ENCODE measurements around the gene TRERF1. TPM values are rescaled to one million over a fixed set of nuclear protein-coding genes. Genes with fewer than 3 reads are reported as not detected.

The TRERF1 gene
- total and polyA plus RNA-seq, 7 donors: 0.21 to 0.99 (median 0.44) TPM

GRCh38 chr6:42322676-42323075, 129.1 kb downstream of the TRERF1 start:
- 40 to 57% (median 55%) methylated on average over 2 of the region's 2 CpGs for WGBS, 3 donors

GRCh38 chr6:42321976-42322375, 129.8 kb downstream of the TRERF1 start:
- DNase-seq (no peak), ATAC-seq (no peak)
- 86 to 91% (median 87%) methylated on average over 2 of the region's 2 CpGs for WGBS, 3 donors
- Histone ChIP-seq H3K9me3 (peaks cover 5% of the 10 kb centered on the region), H3K4me3 (no peak overlapping the region), H3K36me3 (ENCODE audit: insufficient read depth in 1 of 2, low read depth in 1 of 2) (no peaks in the 10 kb centered on the region), H3K4me1 (no peaks in the 10 kb centered on the region), H3K27ac (no peak overlapping the region), H3K27me3 (ENCODE audit: insufficient read depth in 3 of 3, low read length in 2 of 3) (no peaks in the 10 kb centered on the region)
- intact Hi-C loops (cut with DNase I): no loop called here
- no peak for TF ChIP-seq CTCF (IDR thresholded peaks at IDR 0.05)

More at GRCh38 chr6:42322676-42323075, 129.1 kb downstream of the TRERF1 start:
- no peak overlapping the region for H3K27ac ChIP-seq
- intact Hi-C loops (cut with DNase I): no loop called here
- DNase-seq (no peak), ATAC-seq (no peak)
- H3K4me3 ChIP-seq: no peak overlapping the region
- no peaks in the 10 kb centered on the region for H3K27me3 ChIP-seq (ENCODE audit: insufficient read depth in 3 of 3, low read length in 2 of 3)
- peaks cover 5% of the 10 kb centered on the region for H3K9me3 ChIP-seq
- no peaks in the 10 kb centered on the region for H3K36me3 ChIP-seq (ENCODE audit: insufficient read depth in 1 of 2, low read depth in 1 of 2)
- H3K4me1 ChIP-seq: no peaks in the 10 kb centered on the region
- TF ChIP-seq CTCF (IDR thresholded peaks at IDR 0.05): no peak

GRCh38 chr6:42320762-42321161, 131.0 kb downstream of the TRERF1 start:
- no peaks in the 10 kb centered on the region for H3K4me1 ChIP-seq
- H3K4me3 ChIP-seq: no peak overlapping the region
- DNase-seq (no peak), ATAC-seq (no peak)
- 87 to 92% (median 89%) methylated on average over 5 of the region's 5 CpGs for WGBS, 3 donors
- intact Hi-C loops (cut with DNase I): no loop called here
- no peaks in the 10 kb centered on the region for H3K36me3 ChIP-seq (ENCODE audit: insufficient read depth in 1 of 2, low read depth in 1 of 2)
- TF ChIP-seq CTCF (IDR thresholded peaks at IDR 0.05): no peak
- no peak overlapping the region for H3K27ac ChIP-seq
- peaks cover 5% of the 10 kb centered on the region for H3K9me3 ChIP-seq
- H3K27me3 ChIP-seq (ENCODE audit: insufficient read depth in 3 of 3, low read length in 2 of 3): no peaks in the 10 kb centered on the region

- 86 to 92% (median 90%) methylated on average over 2 of the region's 2 CpGs for WGBS, 3 donors
- Histone ChIP-seq H3K4me1 (no peaks in the 10 kb centered on the region), H3K36me3 (ENCODE audit: insufficient read depth in 1 of 2, low read depth in 1 of 2) (no peaks in the 10 kb centered on the region), H3K27me3 (ENCODE audit: insufficient read depth in 3 of 3, low read length in 2 of 3) (no peaks in the 10 kb centered on the region), H3K4me3 (no peak overlapping the region), H3K27ac (no peak overlapping the region), H3K9me3 (no peaks in the 10 kb centered on the region)
- TF ChIP-seq CTCF (IDR thresholded peaks at IDR 0.05): no peak
- ATAC-seq (no peak), DNase-seq (no peak)
- intact Hi-C loops (cut with DNase I): no loop called here
These were observed 133.2 kb downstream of the TRERF1 start for GRCh38 chr6:42318480-42318879.

- no peak for TF ChIP-seq CTCF (IDR thresholded peaks at IDR 0.05)
- no peaks in the 10 kb centered on the region for H3K27me3 ChIP-seq (ENCODE audit: insufficient read depth in 3 of 3, low read length in 2 of 3)
- H3K4me1 ChIP-seq: no peaks in the 10 kb centered on the region
- H3K9me3 ChIP-seq: no peaks in the 10 kb centered on the region
- no peak overlapping the region for H3K27ac ChIP-seq
- no peak overlapping the region for H3K4me3 ChIP-seq
- no peaks in the 10 kb centered on the region for H3K36me3 ChIP-seq (ENCODE audit: insufficient read depth in 1 of 2, low read depth in 1 of 2)
- WGBS, 3 donors: 86 to 94% (median 87%) methylated on average over 2 of the region's 2 CpGs
- ATAC-seq: no peak
- intact Hi-C loops (cut with DNase I): no loop called here
- no peak for DNase-seq
These were observed 134.7 kb downstream of the TRERF1 start for GRCh38 chr6:42316981-42317380.
